A549 (cell line): Measurements from ENCODE around the gene TBC1D10B. TPM values are rescaled to one million over a fixed set of nuclear protein-coding genes. Genes with fewer than 3 reads are reported as not detected.

Source experiments
- ATAC-seq, 2 experiments: fragments of 200-7000 bp in 1 of 2; fragments of >200 bp in 1 of 2; cut with Nextera tagmentation in 1 of 2; cut with Tn5 transposase in 1 of 2; 3 replicates each; pipeline versions ENCODE4 v1.8.0 to v1.9.1; 2018 to 2020; ENCODE audit warnings: mild to moderate bottlenecking in 1 of 2, moderate library complexity in 1 of 2
- CTCF ChIA-PET: fragments of 300-600 bp; sonication (Branson Sonifier 250); formaldehyde crosslinking; extraction: SDS; loops from one replicate; lab custom pipeline; 2021; ENCODE audit warnings: antibody characterized with exemption, inconsistent platforms; lab: Yijun Ruan, JAX
- POLR2A ChIA-PET: fragments of 350-600 bp; formaldehyde crosslinking; extraction: SDS; loops from one replicate; lab custom pipeline; 2021; ENCODE audit warnings: antibody characterized with exemption, inconsistent platforms; lab: Yijun Ruan, JAX
- DNase-seq, 2 experiments: peaks; one replicate each; pipeline versions ENCODE4 v3.0.0 to v3.0.0-alpha.2; 2011 to 2016; ENCODE audit warnings: low read depth in 1 of 2, low spot score in 1 of 2
- FAIRE-seq: peaks from 2 replicates; lab custom pipeline; 2011; peaks lifted over from hg19 to GRCh38; lab: Jason Lieb, UNC
- H3K27ac ChIP-seq, 2 experiments: fragments of >200 bp; sonication (Bioruptor Twin); formaldehyde crosslinking; 3 replicates each; pipeline ENCODE4 v1.5.1; 2016 to 2017
- H3K4me1 ChIP-seq: fragments of >200 bp; sonication (Bioruptor Twin); formaldehyde crosslinking; 3 replicates; pipeline ENCODE4 v1.6.1; 2016
- H3K4me2 ChIP-seq: fragments of >200 bp; sonication (Bioruptor Twin); formaldehyde crosslinking; 3 replicates; pipeline ENCODE4 v1.6.1; 2016
- H3K4me3 ChIP-seq: fragments of >200 bp; sonication (Bioruptor Twin); formaldehyde crosslinking; 3 replicates; pipeline ENCODE4 v1.5.1; 2016
- H3K9me3 ChIP-seq: fragments of >200 bp; sonication (Bioruptor Twin); formaldehyde crosslinking; 3 replicates; pipeline ENCODE4 v1.6.1; 2016
- ATOH8 ChIP-seq: fragments of 250-450 bp; sonication (Bioruptor Pico); IDR thresholded peaks from 2 replicates; pipeline ENCODE4 v1.5.0; 2020; ENCODE audit warnings: low read depth, mild to moderate bottlenecking, moderate library complexity
- BCL3 ChIP-seq: fragments of >200 bp; sonication (Bioruptor Twin); formaldehyde crosslinking; IDR thresholded peaks from 3 replicates; pipeline ENCODE4 v1.6.1; 2016
- CBX2 ChIP-seq: fragments of 200-600 bp; sonication (generic); IDR thresholded peaks from 2 replicates; pipeline ENCODE4 v1.6.1; 2016; ENCODE audit warnings: low read depth, mild to moderate bottlenecking, borderline replicate concordance
- CHD2 ChIP-seq: fragments of 150-350 bp; IDR thresholded peaks from 2 replicates; pipeline ENCODE4 v1.6.1; 2014; ENCODE audit warnings: low read length; ENCODE audit not compliant: partially characterized antibody
- E2F6 ChIP-seq: IDR thresholded peaks from 2 replicates; pipeline ENCODE4 v1.6.1; 2012; ENCODE audit warnings: low read depth, borderline replicate concordance
- EHMT2 ChIP-seq: fragments of 200-600 bp; sonication (generic); IDR thresholded peaks from 2 replicates; pipeline ENCODE4 v1.6.1; 2016; ENCODE audit warnings: antibody characterized with exemption, low read depth, mild to moderate bottlenecking, moderate library complexity
- ELK1 ChIP-seq: fragments of 150-350 bp; IDR thresholded peaks from 2 replicates; pipeline ENCODE4 v1.6.1; 2014; ENCODE audit warnings: low read depth, mild to moderate bottlenecking, low read length
- FOSL2 ChIP-seq, 2 experiments: fragments of 450-650 bp in 1 of 2; fragments of >200 bp in 1 of 2; sonication (Bioruptor Twin) in 1 of 2; formaldehyde crosslinking; IDR thresholded peaks; 2 replicates each; pipeline versions ENCODE4 v1.5.0 to v1.6.1; 2016 to 2020; ENCODE audit warnings: mild to moderate bottlenecking in 1 of 2, moderate library complexity in 1 of 2
- GATA3 ChIP-seq: IDR thresholded peaks from 2 replicates; pipeline ENCODE4 v1.6.1; 2012; ENCODE audit warnings: borderline replicate concordance
- HEYL ChIP-seq: fragments of 250-450 bp; sonication (Bioruptor Pico); IDR thresholded peaks from 2 replicates; pipeline ENCODE4 v1.8.0; 2021; ENCODE audit warnings: mild to moderate bottlenecking, moderate library complexity
- HOXB13 ChIP-seq: fragments of 250-450 bp; sonication (Bioruptor Pico); IDR thresholded peaks from 2 replicates; pipeline ENCODE4 v1.5.0; 2020; ENCODE audit warnings: low read depth, mild to moderate bottlenecking, moderate library complexity
- JUNB ChIP-seq: fragments of >200 bp; sonication (Bioruptor Twin); formaldehyde crosslinking; IDR thresholded peaks from 2 replicates; pipeline ENCODE4 v1.6.1; 2016
- KDM1A ChIP-seq: fragments of 200-600 bp; sonication (generic); IDR thresholded peaks from 2 replicates; pipeline ENCODE4 v1.6.1; 2016; ENCODE audit warnings: low read depth, mild to moderate bottlenecking
- KDM5A ChIP-seq: fragments of 200-600 bp; sonication (generic); IDR thresholded peaks from 2 replicates; pipeline ENCODE4 v1.6.1; 2016; ENCODE audit warnings: antibody characterized with exemption, mild to moderate bottlenecking
- MAFK ChIP-seq: fragments of 450-650 bp; IDR thresholded peaks from 2 replicates; pipeline ENCODE4 v1.6.1; 2014; ENCODE audit not compliant: partially characterized antibody
- NFE2L2 ChIP-seq: fragments of 150-350 bp; conservative IDR thresholded peaks from 2 replicates; pipeline ENCODE4 v1.6.1; 2014; ENCODE audit warnings: low read length
- NR3C1 ChIP-seq: fragments of >200 bp; sonication (Bioruptor Twin); formaldehyde crosslinking; IDR thresholded peaks from 3 replicates; pipeline ENCODE4 v1.6.1; 2017
- POLR2A ChIP-seq: IDR thresholded peaks from 2 replicates; pipeline ENCODE4 v1.6.1; 2012; ENCODE audit warnings: mild to moderate bottlenecking, low read length
- RAD21 ChIP-seq, 2 experiments: fragments of >200 bp in 1 of 2; sonication (Bioruptor Twin) in 1 of 2; formaldehyde crosslinking in 1 of 2; IDR thresholded peaks in 1 of 2; conservative IDR thresholded peaks in 1 of 2; 2 replicates in 1 of 2; 3 replicates in 1 of 2; pipeline ENCODE4 v1.6.1; 2012 to 2018; ENCODE audit warnings: inconsistent platforms in 1 of 2
- RCOR1 ChIP-seq: fragments of 150-350 bp; IDR thresholded peaks from 2 replicates; pipeline ENCODE4 v1.6.1; 2014; ENCODE audit warnings: antibody characterized with exemption, low read length, low read depth
- REST ChIP-seq: fragments of 200-600 bp; sonication (generic); IDR thresholded peaks from 2 replicates; pipeline ENCODE4 v1.6.1; 2016; ENCODE audit warnings: antibody characterized with exemption, mild to moderate bottlenecking, moderate library complexity
- RFX5 ChIP-seq: fragments of 450-650 bp; IDR thresholded peaks from 2 replicates; pipeline ENCODE4 v1.7.1; 2014; ENCODE audit warnings: antibody characterized with exemption, mild to moderate bottlenecking, moderate library complexity
- RNF2 ChIP-seq: fragments of 200-600 bp; sonication (generic); IDR thresholded peaks from 2 replicates; pipeline ENCODE4 v1.6.1; 2016; ENCODE audit warnings: low read depth, mild to moderate bottlenecking, antibody characterized with exemption, moderate library complexity, borderline replicate concordance
- TFCP2L1 ChIP-seq: fragments of 250-450 bp; sonication (Bioruptor Pico); IDR thresholded peaks from 2 replicates; pipeline ENCODE4 v1.5.0; 2021; ENCODE audit warnings: mild to moderate bottlenecking
- TP53 ChIP-seq: fragments of 250-450 bp; sonication (Bioruptor Pico); IDR thresholded peaks from 2 replicates; pipeline ENCODE4 v1.5.0; 2021; ENCODE audit warnings: mild to moderate bottlenecking, moderate library complexity
- ZFP36 ChIP-seq: fragments of 450-650 bp; IDR thresholded peaks from 2 replicates; pipeline ENCODE4 v1.6.1; 2014; ENCODE audit warnings: borderline replicate concordance; ENCODE audit not compliant: partially characterized antibody
- ZSCAN20 ChIP-seq: fragments of 250-450 bp; sonication (Bioruptor Pico); IDR thresholded peaks from 2 replicates; pipeline ENCODE4 v1.8.0; 2022; ENCODE audit warnings: mild to moderate bottlenecking, moderate library complexity
- WGBS: methylation state at CpG from one replicate; pipeline ENCODE4 v1.1.6; 2017; ENCODE audit errors: missing lambda C conversion rate; 5-methylcytosine and 5-hydroxymethylcytosine counted together
- polyA plus RNA-seq, 4 experiments: library from polyadenylated mRNA; depleted of rRNA in 3 of 4; stranded (reverse); fragments of >200 nt; fragmentation: RNase III in 1 of 4; extraction: RNeasy Plus Mini Kit Qiagen cat#74134 plus additional on column Dnase treatment in 1 of 4; gene quantifications; 2 replicates in 3 of 4; 3 replicates in 1 of 4; pipeline ENCODE4 v1.2.3, GENCODE V29; 2011 to 2017

Gene TBC1D10B
- polyA plus RNA-seq, 2 of the 4 experiments (the other 2 are of a cell fraction), result 10.9 to 23.2 TPM

- no peak for DNase-seq
- Histone ChIP-seq H3K4me2 (no peak overlapping the region), H3K27ac (no peak overlapping the region), H3K4me3 (no peak overlapping the region), H3K9me3 (no peaks in the 10 kb centered on the region), H3K4me1 (peaks cover 26% of the 10 kb centered on the region)
- 89% methylated on average over 5 of the region's 5 CpGs for WGBS
- no peak for ATAC-seq
- TF ChIP-seq RFX5 (no peak), FOSL2 (IDR thresholded peaks at IDR 0.05) (no peak), FOSL2 (CRISPR knock-in tag; IDR thresholded peaks at IDR 0.05) (no peak), BCL3 (no peak), ZSCAN20 (no peak), TP53 (CRISPR knock-in tag) (no peak), RCOR1 (no peak), CBX2 (no peak), ATOH8 (no peak), ZFP36 (no peak), HEYL (CRISPR knock-in tag) (no peak), NR3C1 (no peak), KDM5A (no peak), MAFK (no peak), GATA3 (no peak), KDM1A (no peak), E2F6 (no peak), EHMT2 (no peak)
- ChIA-PET CTCF (interaction anchor here (0.6 to 1.4 kb wide), 5 partner anchors 12 to 332 kb away, joined by 3 to 5 read pairs (median 4); no protein-coding TSS in a partner anchor), POLR2A (no interaction called here)
- FAIRE-seq, result no peak
Observed at GRCh38 chr16:30414159-30414558, 43.9 kb upstream of the TBC1D10B start.

- TF ChIP-seq REST (no peak), RNF2 (no peak), ELK1 (no peak), RAD21 (conservative IDR thresholded peaks at IDR 0.05 in 1 of 2, IDR thresholded peaks at IDR 0.05 in 1 of 2) (no peak), NFE2L2 (no peak), MAFK (no peak), ZFP36 (no peak), KDM5A (no peak), E2F6 (no peak), JUNB (no peak), NR3C1 (no peak), TFCP2L1 (no peak), ATOH8 (no peak), HOXB13 (CRISPR knock-in tag) (no peak), CHD2 (no peak), POLR2A (no peak)
- no peak for FAIRE-seq
- ATAC-seq, result no peak
- ChIA-PET POLR2A (no interaction called here), CTCF (interaction anchor here (0.6 to 7.5 kb wide), 4 partner anchors 16 to 270 kb away, joined by 3 to 149 read pairs (median 4); partner anchors contain the start of gene ZNF48)
- Histone ChIP-seq H3K4me1 (peaks cover 27% of the 10 kb centered on the region), H3K9me3 (no peaks in the 10 kb centered on the region), H3K27ac (no peak overlapping the region), H3K4me3 (no peak overlapping the region), H3K4me2 (no peak overlapping the region; the same call in 2 of the 3 replicates)
- no peak for DNase-seq
- 87% methylated on average over 6 of the region's 6 CpGs for WGBS
Observed at GRCh38 chr16:30413112-30413806, 43.0 kb upstream of the TBC1D10B start.
